Upper lobe of right lung (tissue), 1 donor: ENCODE measurements around the gene HOXB6. TPM values are rescaled to one million over a fixed set of nuclear protein-coding genes. Genes with fewer than 3 reads are reported as not detected.
A peak's percentile ranks its signal among the peaks of the same experiment; 100 is the strongest.

Experiments
- ATAC-seq: fragments of 200-7000 bp; cut with Tn5 transposase; one replicate; pipeline ENCODE4 v1.9.1; 2020; ENCODE audit warnings: mild to moderate bottlenecking, moderate library complexity
- DNase-seq: peaks from one replicate; pipeline ENCODE4 v3.0.0-alpha.2; 2020
- H3K27ac ChIP-seq: fragments of 200-600 bp; one replicate; pipeline ENCODE4 v1.8.0; 2022
- H3K27me3 ChIP-seq: fragments of 200-600 bp; one replicate; pipeline ENCODE4 v1.8.0; 2022; ENCODE audit warnings: mild to moderate bottlenecking
- H3K36me3 ChIP-seq: fragments of 200-600 bp; one replicate; pipeline ENCODE4 v1.8.0; 2022
- H3K4me1 ChIP-seq: fragments of 200-600 bp; one replicate; pipeline ENCODE4 v1.8.0; 2022
- H3K4me3 ChIP-seq: fragments of 200-600 bp; one replicate; pipeline ENCODE4 v1.8.0; 2022; ENCODE audit warnings: mild to moderate bottlenecking
- H3K9me3 ChIP-seq: fragments of 200-600 bp; one replicate; pipeline ENCODE4 v1.8.0; 2022
- intact Hi-C: fragments of 100-400 bp; cut with DNase I; formaldehyde crosslinking; loops from one replicate; pipeline ENCODE4 v1.11.0; 2022
- total RNA-seq: library from RNA; stranded (reverse); fragmentation: NEBNext Ultra II Directional; extraction: Animal tissue kit (Norgen Biotek cat#: 25700); gene quantifications from one replicate; pipeline ENCODE4 v1.2.1, GENCODE V29; 2021
- TF ChIP-seq, protein P1 (sequence below): fragments of 200-600 bp; IDR thresholded peaks from one replicate; pipeline ENCODE4 v1.8.0; 2022; ENCODE audit warnings: antibody characterized with exemption
- donor health status: DM: no; HTN: yes; CAD: no; lungs with severe emphysema.

HOXB6 gene
- total RNA-seq, 1 donor from 2014 or later = 4.9 TPM

DNA sequence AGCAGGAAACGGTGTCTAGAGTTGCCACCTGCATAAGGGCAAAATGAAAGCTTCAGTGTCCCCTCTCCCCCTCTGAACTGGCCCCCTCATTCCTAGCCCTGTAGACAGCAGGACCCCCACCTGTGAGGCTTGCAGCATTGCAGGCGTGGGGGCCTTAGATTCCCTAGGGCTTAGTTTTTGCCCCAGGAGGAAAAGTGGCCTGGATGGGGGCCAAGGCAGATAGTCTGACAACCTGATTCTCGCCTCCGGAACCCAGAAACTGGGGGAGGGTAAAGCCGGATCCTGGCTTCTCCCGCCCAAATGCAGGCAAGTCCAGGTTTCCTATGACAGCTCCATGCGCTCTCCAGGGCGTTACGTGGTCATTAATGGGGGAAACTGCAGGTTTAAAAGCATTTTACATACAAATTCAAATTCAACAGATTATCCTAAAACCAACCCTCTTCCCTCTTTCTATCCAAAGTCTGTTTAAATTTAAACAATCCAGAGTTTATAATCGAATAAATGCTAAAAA lies 678 bp upstream of the HOXB6 start:
- TF ChIP-seq, protein P1, sequence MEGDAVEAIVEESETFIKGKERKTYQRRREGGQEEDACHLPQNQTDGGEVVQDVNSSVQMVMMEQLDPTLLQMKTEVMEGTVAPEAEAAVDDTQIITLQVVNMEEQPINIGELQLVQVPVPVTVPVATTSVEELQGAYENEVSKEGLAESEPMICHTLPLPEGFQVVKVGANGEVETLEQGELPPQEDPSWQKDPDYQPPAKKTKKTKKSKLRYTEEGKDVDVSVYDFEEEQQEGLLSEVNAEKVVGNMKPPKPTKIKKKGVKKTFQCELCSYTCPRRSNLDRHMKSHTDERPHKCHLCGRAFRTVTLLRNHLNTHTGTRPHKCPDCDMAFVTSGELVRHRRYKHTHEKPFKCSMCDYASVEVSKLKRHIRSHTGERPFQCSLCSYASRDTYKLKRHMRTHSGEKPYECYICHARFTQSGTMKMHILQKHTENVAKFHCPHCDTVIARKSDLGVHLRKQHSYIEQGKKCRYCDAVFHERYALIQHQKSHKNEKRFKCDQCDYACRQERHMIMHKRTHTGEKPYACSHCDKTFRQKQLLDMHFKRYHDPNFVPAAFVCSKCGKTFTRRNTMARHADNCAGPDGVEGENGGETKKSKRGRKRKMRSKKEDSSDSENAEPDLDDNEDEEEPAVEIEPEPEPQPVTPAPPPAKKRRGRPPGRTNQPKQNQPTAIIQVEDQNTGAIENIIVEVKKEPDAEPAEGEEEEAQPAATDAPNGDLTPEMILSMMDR = no peak
- peaks cover 13% of the 10 kb centered on the region for H3K4me1 ChIP-seq
- no peak for ATAC-seq
- DNase-seq = no peak
- H3K27me3 ChIP-seq = peaks cover 96% of the 10 kb centered on the region
- H3K9me3 ChIP-seq = no peaks in the 10 kb centered on the region
- no peaks in the 10 kb centered on the region for H3K36me3 ChIP-seq
- no peak overlapping the region for H3K27ac ChIP-seq
- intact Hi-C loops = no loop called here
- H3K4me3 ChIP-seq = no peak overlapping the region

DNA sequence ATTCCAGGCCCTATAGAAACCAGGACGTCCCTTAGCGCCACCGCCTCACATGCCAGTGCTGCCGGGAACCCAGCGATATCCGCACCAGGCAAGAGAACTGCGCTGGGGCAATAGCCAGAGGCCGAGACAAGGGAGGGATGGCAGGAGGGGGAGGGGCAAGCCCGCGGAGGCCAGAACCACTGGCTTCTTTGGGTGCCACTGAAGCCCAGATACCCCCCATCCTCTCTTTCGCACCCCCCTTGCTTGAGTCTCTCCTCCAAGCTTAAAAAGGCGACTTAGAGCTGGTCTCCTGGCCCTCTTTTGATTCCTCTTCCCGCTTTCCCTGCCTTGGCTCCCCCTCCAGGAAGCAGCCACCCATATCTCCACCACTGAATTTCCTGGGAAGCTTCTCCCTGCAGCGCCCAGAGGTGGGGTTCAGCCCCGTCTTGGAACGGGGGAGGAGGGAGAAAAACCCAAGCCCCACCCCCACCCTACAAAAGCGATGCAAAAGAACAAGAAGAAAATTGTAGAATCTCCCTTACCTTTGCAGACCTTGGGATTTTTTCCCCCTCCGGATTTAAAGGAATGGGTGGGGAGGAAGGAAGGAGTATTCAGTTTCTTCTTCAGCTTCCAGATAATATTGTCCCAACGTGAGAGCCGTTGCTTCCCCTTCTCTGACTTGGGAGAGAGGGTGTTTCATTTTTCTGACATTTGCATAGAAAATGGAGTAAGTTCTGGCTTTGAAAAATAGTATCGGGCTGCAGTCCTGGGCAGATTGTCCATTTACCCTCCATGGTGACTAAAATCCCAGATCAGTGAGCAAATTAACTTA lies 622 bp downstream of the HOXB6 start:
- H3K36me3 ChIP-seq = no peaks in the 10 kb centered on the region
- peak; percentile 52 for ATAC-seq

GRCh38 chr17:48601539-48602425 lies 3.0 kb downstream of the HOXB6 start:
- H3K27me3 ChIP-seq = peaks cover 97% of the 10 kb centered on the region
- H3K9me3 ChIP-seq = no peaks in the 10 kb centered on the region
- H3K4me3 ChIP-seq = no peak overlapping the region
- TF ChIP-seq, protein P1 = no peak
- H3K4me1 ChIP-seq = peaks cover 14% of the 10 kb centered on the region
- no peak overlapping the region for H3K27ac ChIP-seq
- ATAC-seq = no peak
- intact Hi-C loops = no loop called here
- H3K36me3 ChIP-seq = no peaks in the 10 kb centered on the region
- DNase-seq = no peak

More for the DNA sequence above, 622 bp downstream of the HOXB6 start:
- Histone ChIP-seq H3K27me3 (peaks cover 97% of the 10 kb centered on the region), H3K4me3 (peak overlapping the region; percentile 25), H3K4me1 (peaks cover 9% of the 10 kb centered on the region), H3K9me3 (no peaks in the 10 kb centered on the region), H3K27ac (peak overlapping the region; percentile 30)
- DNase-seq = no peak
- intact Hi-C loops = no loop called here
- TF ChIP-seq, protein P1 = no peak

DNA sequence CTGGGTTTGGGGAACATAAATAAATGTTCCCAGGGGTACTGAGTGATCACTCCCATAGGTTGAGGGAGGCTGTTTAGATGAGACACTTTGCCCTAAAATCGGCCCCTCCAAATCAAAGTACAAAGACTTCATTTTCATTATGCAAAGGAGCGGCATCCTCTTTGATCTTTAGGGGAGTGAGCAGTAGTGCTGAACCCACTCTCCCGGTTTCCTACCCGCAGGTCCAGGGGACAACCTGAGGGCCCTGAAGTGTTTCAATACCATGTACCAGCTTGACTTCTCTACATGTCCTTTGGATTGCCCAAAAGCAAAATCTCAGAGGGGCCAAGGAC lies 3.6 kb downstream of the HOXB6 start:
- intact Hi-C loops = no loop called here
- DNase-seq (no peak), ATAC-seq (no peak)
- Histone ChIP-seq H3K36me3 (no peaks in the 10 kb centered on the region), H3K27me3 (peaks cover 97% of the 10 kb centered on the region), H3K4me1 (peaks cover 14% of the 10 kb centered on the region), H3K9me3 (no peaks in the 10 kb centered on the region), H3K4me3 (no peak overlapping the region), H3K27ac (no peak overlapping the region)
- TF ChIP-seq, protein P1 = no peak

DNA sequence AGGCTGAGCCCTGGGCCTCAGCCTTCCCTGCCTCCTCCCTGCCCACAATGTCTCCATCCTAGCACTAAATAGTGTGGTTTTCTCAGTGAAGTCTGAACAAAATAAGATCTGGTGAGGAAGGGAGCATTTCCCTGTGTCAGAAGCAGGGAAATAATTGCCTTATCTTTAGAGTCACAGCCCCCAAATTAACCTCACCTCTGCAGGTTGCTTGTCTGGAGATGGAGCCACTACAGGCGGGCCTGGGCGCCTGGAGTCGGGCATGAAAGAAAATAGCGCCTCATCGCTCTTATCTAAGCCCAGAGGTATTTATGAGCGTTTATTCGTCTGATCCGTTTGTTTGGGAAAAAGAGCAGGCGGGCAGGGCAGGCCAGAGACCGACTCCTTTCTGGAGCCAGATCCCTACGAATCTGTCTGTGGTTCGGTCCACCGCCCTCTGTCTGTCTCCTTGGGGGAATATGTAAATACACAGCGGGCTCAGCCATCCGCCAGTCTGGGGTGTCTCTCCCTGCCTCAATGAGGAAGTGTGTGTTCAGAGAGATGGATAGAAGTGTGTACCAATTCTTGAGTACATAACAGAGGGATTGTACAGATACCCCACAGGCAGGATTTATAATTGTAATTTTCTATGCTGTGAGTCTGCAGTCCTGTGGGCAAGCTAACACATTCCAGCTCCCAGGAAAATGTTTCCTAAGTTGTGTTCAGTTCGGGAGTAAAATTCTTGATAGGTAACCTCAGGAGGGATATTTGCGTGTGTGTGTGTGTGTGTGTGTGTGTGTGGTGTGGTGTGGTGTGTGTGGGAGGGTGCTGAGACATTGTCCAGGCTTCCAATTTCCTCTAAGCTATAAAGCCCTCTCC lies 4.3 kb downstream of the HOXB6 start:
- no peak for DNase-seq
- intact Hi-C loops = no loop called here
- no peak for ATAC-seq
- Histone ChIP-seq H3K9me3 (no peaks in the 10 kb centered on the region), H3K4me3 (no peak overlapping the region), H3K36me3 (no peaks in the 10 kb centered on the region), H3K4me1 (peaks cover 14% of the 10 kb centered on the region), H3K27ac (no peak overlapping the region), H3K27me3 (peaks cover 96% of the 10 kb centered on the region)
- TF ChIP-seq, protein P1 = no peak
